HepG2 (cell line): ENCODE measurements around the gene ABHD6. TPM values are rescaled to one million over a fixed set of nuclear protein-coding genes. Genes with fewer than 3 reads are reported as not detected.
A peak's percentile ranks its signal among the peaks of the same experiment; 100 is the strongest.

Source experiments
- CBX5 ChIP-seq: sonication (generic); formaldehyde crosslinking; IDR thresholded peaks from 2 replicates; pipeline ENCODE4 v1.4.0; 2020; ENCODE audit warnings: missing genetic modification reagents, borderline replicate concordance
- HNRNPH1 ChIP-seq: fragments of 200-400 bp; formaldehyde crosslinking; optimal IDR thresholded peaks from 2 replicates; pipeline ENCODE3; 2017; ENCODE audit warnings: mild to moderate bottlenecking, low read depth, low read length
- KDM2A ChIP-seq: sonication (generic); formaldehyde crosslinking; IDR thresholded peaks from 2 replicates; pipeline ENCODE4 v1.4.0; 2020; ENCODE audit warnings: low read depth, missing genetic modification reagents, borderline replicate concordance
- MED8 ChIP-seq: sonication (generic); formaldehyde crosslinking; IDR thresholded peaks from 2 replicates; pipeline ENCODE4 v1.8.1; 2023; ENCODE audit warnings: mild to moderate bottlenecking, missing genetic modification reagents; ENCODE audit not compliant: insufficient replicate concordance
- TAF15 ChIP-seq: fragments of 200-400 bp; formaldehyde crosslinking; IDR thresholded peaks from one replicate; pipeline ENCODE4 v1.6.1; 2018; ENCODE audit warnings: mild to moderate bottlenecking, low read depth, low read length; ENCODE audit not compliant: poor library complexity, severe bottlenecking
- TOPORS ChIP-seq: sonication (generic); formaldehyde crosslinking; IDR thresholded peaks from 2 replicates; pipeline ENCODE4 v1.8.0; 2023; ENCODE audit warnings: mild to moderate bottlenecking, missing genetic modification reagents
- ZNF234 ChIP-seq: sonication (generic); formaldehyde crosslinking; conservative IDR thresholded peaks from 2 replicates; pipeline ENCODE4 v1.5.1; 2020; ENCODE audit warnings: mild to moderate bottlenecking, missing genetic modification reagents
- ZNF674 ChIP-seq: sonication (generic); formaldehyde crosslinking; IDR thresholded peaks from 2 replicates; pipeline ENCODE4 v1.5.0; 2020; ENCODE audit warnings: low read depth, mild to moderate bottlenecking, missing genetic modification reagents
- polyA plus RNA-seq, 8 experiments: library from polyadenylated mRNA; depleted of rRNA in 3 of 8; stranded (reverse) in 7 of 8; unstranded in 1 of 8; fragments of >200 nt; fragmentation: Illumina TruSeq in 4 of 8; extraction: Trizol in 4 of 8; gene quantifications; 2 replicates each; pipeline versions ENCODE4 v1.2.1 to v1.2.3, GENCODE V29; 2011 to 2016; ENCODE audit warnings: low read depth in 4 of 8, missing spikeins in 1 of 8, mixed read lengths in 1 of 8; ENCODE audit not compliant: insufficient read depth in 1 of 8
- total RNA-seq, 5 experiments: library from RNA; depleted of rRNA; stranded (reverse); fragments of >200 nt; fragmentation: Illumina TruSeq; extraction: Trizol; gene quantifications; 2 replicates each; pipeline ENCODE4 v1.2.3, GENCODE V29; 2016; ENCODE audit warnings: low read depth in 1 of 5
- TF ChIP-seq, protein P1 (sequence below): sonication (generic); formaldehyde crosslinking; IDR thresholded peaks from one replicate; pipeline ENCODE4 v1.5.1; 2020; ENCODE audit warnings: mild to moderate bottlenecking, missing genetic modification reagents; ENCODE audit errors: not compliant biosample characterization
- TF ChIP-seq, protein P2 (sequence below): sonication (generic); formaldehyde crosslinking; IDR thresholded peaks from 2 replicates; pipeline ENCODE4 v1.8.1; 2023; ENCODE audit warnings: missing genetic modification reagents, inconsistent platforms, borderline replicate concordance
- TF ChIP-seq, protein P3 (sequence below): sonication (generic); formaldehyde crosslinking; IDR thresholded peaks from 2 replicates; pipeline ENCODE4 v1.4.0; 2020; ENCODE audit warnings: mild to moderate bottlenecking, missing genetic modification reagents

ABHD6 gene
- total and polyA plus RNA-seq, 2 of the 13 experiments (the other 11 are each of a cell fraction or from before 2014, with no cell fraction given): 9.0 to 17.2 TPM

DNA sequence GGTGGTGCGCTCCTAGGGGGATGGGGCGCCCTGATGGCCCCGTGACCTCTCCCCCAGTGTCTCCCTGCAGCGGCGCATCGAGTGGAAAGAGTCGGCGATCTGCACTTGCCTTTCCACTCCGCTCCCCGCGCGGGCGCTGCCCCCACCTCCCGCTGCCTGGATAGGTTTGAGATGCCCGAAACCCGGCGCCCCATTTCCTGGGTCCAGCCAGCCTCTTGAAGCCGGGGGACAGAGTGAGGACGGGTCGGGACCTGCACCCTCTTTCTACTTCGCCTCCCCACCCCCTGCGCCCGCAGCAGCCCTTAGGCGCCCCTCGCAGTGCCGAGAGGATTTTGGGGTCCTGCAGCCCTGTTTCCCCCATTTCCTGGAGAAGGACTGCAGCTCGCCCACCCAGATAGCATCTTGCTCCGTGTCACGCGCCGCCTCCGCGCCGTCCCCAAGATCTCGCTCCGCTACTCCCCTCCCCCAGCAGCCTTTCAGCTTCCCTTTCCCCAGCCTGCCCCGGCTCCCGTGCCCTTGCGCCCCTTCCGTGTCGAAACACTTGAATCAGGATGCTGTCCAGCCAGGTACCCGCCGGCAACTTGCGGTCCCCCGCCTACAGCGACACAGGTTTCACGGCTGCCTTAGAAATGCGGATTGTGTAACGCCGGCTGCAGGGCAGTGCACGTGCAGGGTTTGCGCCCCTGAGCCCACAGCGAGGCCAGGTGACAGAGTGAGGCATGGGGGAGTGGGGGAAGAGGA is 519 bp downstream of the ABHD6 start (continued):
- TF ChIP-seq HNRNPH1: no peak
- TF ChIP-seq ZNF234 (CRISPR knock-in tag): no peak
- no peak for TF ChIP-seq ZNF674 (CRISPR knock-in tag)
- TF ChIP-seq KDM2A (CRISPR knock-in tag): peak; percentile 53; the same call in 1 of the 2 replicates
- peak; percentile 44; the same call in 1 of the 2 replicates for TF ChIP-seq CBX5
- TF ChIP-seq, protein P1, sequence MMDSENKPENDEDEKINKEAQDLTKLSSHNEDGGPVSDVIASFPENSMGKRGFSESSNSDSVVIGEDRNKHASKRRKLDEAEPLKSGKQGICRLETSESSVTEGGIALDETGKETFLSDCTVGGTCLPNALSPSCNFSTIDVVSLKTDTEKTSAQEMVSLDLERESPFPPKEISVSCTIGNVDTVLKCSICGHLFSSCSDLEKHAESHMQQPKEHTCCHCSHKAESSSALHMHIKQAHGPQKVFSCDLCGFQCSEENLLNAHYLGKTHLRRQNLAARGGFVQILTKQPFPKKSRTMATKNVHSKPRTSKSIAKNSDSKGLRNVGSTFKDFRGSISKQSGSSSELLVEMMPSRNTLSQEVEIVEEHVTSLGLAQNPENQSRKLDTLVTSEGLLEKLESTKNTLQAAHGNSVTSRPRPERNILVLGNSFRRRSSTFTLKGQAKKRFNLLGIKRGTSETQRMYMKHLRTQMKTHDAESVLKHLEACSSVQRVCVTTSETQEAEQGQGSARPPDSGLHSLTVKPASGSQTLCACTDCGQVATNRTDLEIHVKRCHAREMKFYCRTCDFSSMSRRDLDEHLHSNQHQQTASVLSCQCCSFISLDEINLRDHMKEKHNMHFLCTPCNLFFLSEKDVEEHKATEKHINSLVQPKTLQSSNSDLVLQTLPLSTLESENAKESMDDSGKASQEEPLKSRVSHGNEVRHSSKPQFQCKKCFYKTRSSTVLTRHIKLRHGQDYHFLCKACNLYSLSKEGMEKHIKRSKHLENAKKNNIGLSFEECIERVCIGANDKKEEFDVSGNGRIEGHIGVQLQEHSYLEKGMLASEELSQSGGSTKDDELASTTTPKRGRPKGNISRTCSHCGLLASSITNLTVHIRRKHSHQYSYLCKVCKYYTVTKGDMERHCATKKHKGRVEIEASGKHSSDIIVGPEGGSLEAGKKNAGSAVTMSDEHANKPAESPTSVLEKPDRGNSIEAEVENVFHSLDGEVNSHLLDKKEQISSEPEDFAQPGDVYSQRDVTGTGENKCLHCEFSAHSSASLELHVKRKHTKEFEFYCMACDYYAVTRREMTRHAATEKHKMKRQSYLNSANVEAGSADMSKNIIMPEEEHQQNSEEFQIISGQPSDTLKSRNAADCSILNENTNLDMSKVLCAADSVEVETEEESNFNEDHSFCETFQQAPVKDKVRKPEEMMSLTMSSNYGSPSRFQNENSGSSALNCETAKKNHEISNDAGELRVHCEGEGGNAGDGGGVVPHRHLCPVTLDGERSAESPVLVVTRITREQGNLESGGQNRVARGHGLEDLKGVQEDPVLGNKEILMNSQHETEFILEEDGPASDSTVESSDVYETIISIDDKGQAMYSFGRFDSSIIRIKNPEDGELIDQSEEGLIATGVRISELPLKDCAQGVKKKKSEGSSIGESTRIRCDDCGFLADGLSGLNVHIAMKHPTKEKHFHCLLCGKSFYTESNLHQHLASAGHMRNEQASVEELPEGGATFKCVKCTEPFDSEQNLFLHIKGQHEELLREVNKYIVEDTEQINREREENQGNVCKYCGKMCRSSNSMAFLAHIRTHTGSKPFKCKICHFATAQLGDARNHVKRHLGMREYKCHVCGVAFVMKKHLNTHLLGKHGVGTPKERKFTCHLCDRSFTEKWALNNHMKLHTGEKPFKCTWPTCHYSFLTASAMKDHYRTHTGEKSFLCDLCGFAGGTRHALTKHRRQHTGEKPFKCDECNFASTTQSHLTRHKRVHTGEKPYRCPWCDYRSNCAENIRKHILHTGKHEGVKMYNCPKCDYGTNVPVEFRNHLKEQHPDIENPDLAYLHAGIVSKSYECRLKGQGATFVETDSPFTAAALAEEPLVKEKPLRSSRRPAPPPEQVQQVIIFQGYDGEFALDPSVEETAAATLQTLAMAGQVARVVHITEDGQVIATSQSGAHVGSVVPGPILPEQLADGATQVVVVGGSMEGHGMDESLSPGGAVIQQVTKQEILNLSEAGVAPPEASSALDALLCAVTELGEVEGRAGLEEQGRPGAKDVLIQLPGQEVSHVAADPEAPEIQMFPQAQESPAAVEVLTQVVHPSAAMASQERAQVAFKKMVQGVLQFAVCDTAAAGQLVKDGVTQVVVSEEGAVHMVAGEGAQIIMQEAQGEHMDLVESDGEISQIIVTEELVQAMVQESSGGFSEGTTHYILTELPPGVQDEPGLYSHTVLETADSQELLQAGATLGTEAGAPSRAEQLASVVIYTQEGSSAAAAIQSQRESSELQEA (CRISPR knock-in tag): no peak
- TF ChIP-seq, protein P2, sequence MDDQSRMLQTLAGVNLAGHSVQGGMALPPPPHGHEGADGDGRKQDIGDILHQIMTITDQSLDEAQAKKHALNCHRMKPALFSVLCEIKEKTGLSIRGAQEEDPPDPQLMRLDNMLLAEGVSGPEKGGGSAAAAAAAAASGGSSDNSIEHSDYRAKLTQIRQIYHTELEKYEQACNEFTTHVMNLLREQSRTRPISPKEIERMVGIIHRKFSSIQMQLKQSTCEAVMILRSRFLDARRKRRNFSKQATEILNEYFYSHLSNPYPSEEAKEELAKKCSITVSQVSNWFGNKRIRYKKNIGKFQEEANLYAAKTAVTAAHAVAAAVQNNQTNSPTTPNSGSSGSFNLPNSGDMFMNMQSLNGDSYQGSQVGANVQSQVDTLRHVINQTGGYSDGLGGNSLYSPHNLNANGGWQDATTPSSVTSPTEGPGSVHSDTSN (CRISPR knock-in tag): no peak
- TF ChIP-seq, protein P3, sequence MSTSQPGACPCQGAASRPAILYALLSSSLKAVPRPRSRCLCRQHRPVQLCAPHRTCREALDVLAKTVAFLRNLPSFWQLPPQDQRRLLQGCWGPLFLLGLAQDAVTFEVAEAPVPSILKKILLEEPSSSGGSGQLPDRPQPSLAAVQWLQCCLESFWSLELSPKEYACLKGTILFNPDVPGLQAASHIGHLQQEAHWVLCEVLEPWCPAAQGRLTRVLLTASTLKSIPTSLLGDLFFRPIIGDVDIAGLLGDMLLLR: peak; percentile 79; the same call in 1 of the 2 replicates
- TF ChIP-seq TOPORS (CRISPR knock-in tag): peak; percentile 17; the same call in 1 of the 2 replicates
- peak; percentile 7 for TF ChIP-seq TAF15
- peak; percentile 18 for TF ChIP-seq MED8
